GM12891 (cell line): ENCODE measurements around the gene ZNF835.

Source experiments
- POLR2A ChIP-seq: IDR thresholded peaks from 2 replicates; pipeline ENCODE4 v1.6.1; 2011; ENCODE audit warnings: low read depth, low read length, control low read depth
- POLR2AphosphoS5 ChIP-seq: IDR thresholded peaks from 2 replicates; pipeline ENCODE4 v1.6.1; 2011; ENCODE audit warnings: low read depth, low read length, control low read depth
- SPI1 ChIP-seq: IDR thresholded peaks from 2 replicates; pipeline ENCODE4 v1.6.1; 2011; ENCODE audit warnings: low read depth, low read length, control low read depth
- TAF1 ChIP-seq: IDR thresholded peaks from 2 replicates; pipeline ENCODE4 v1.6.1; 2011; ENCODE audit warnings: low read depth, low read length, control low read depth

- no peak for TF ChIP-seq POLR2A
- no peak for TF ChIP-seq POLR2AphosphoS5
- no peak for TF ChIP-seq TAF1
- no peak for TF ChIP-seq SPI1
Observed at GRCh38 chr19:56707821-56708220, 36.3 kb upstream of the ZNF835 start.
